ENCODE measurements around the gene GRPEL1. TPM values are rescaled to one million over a fixed set of nuclear protein-coding genes. Genes with fewer than 3 reads are reported as not detected.

The GRPEL1 gene
- total and polyA plus RNA-seq, 2 of the 13 experiments (the other 11 are each of a cell fraction or from before 2014, with no cell fraction given): 32.3 to 141 TPM

DNA sequence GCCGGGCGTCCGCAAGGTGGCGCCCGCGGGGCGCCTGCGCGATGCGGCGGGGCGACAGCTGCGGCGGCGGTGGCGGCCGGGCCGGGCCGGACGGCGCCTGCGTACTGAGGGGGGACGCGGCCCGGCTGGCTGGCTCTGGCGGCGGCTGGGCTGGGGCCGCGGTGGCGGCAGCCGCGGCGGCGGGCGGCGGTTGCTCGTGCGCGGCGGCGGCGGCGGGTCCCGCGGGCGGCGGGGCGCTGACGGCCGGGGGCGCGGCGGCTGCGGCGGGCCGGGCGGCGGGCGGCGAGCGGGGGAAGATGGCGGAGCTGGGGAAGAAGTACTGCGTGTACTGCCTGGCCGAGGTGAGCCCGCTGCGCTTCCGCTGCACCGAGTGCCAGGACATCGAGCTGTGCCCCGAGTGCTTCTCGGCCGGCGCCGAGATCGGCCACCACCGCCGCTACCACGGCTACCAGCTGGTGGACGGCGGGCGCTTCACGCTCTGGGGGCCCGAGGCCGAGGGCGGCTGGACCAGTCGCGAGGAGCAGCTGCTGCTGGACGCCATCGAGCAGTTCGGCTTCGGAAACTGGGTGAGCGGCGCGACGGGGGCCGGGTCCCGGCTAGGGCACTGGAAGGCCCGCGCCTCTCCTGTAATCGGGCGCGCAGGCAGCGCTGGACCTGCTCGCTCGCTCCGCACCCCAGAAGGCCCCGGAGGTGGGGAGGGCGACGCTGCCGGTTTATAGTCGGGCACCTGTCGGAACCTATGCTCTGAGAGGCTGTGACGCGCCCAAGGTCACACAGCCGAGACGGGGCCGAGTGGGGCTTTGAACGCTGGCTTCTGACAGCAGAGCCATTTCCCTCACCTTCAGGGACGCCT is 24.4 kb downstream of the GRPEL1 start, which contains the start of gene TADA2B (continued):
- TF ChIP-seq MATR3 (CRISPR knock-in tag; IDR thresholded peaks at IDR 0.05) (no peak), NRL (CRISPR knock-in tag; IDR thresholded peaks at IDR 0.05; ENCODE audit: borderline replicate concordance) (no peak), POLR2G (IDR thresholded peaks at IDR 0.05; ENCODE audit: low read depth, low read length) (no peak), ZMYM3 (CRISPR knock-in tag; IDR thresholded peaks at IDR 0.05) (peak; percentile 38; the same call in 1 of the 2 replicates), YY1 (IDR thresholded peaks at IDR 0.05; ENCODE audit: insufficient read depth, insufficient replicate concordance, low read depth, low read length) (peak; percentile 71), PCBP2 (optimal IDR thresholded peaks at IDR 0.05; ENCODE audit: low read depth, low read length, poor library complexity, severe bottlenecking) (no peak), ZFP82 (CRISPR knock-in tag; IDR thresholded peaks at IDR 0.05; ENCODE audit: borderline replicate concordance) (no peak), ZBTB42 (CRISPR knock-in tag; IDR thresholded peaks at IDR 0.05) (peak; percentile 54; the same call in 1 of the 2 replicates), PCBP1 (IDR thresholded peaks at IDR 0.05; ENCODE audit: borderline replicate concordance, low read depth, low read length) (no peak), ZNF274 (CRISPR knock-in tag; IDR thresholded peaks at IDR 0.05) (peak; percentile 70; the same call in 1 of the 2 replicates), TEAD3 (CRISPR knock-in tag; optimal IDR thresholded peaks at IDR 0.05; ENCODE audit: borderline replicate concordance) (no peak), ZNF569 (CRISPR knock-in tag; IDR thresholded peaks at IDR 0.05; ENCODE audit: borderline replicate concordance) (no peak), ZNF768 (CRISPR knock-in tag; IDR thresholded peaks at IDR 0.05) (peak; percentile 95), SOX13 (IDR thresholded peaks at IDR 0.05) (no peak), SOX13 (CRISPR knock-in tag; conservative IDR thresholded peaks at IDR 0.05 in 1 of 2, IDR thresholded peaks at IDR 0.05 in 1 of 2) (no peak), GLI4 (CRISPR knock-in tag; IDR thresholded peaks at IDR 0.05; ENCODE audit: borderline replicate concordance) (no peak), ZNF234 (CRISPR knock-in tag; conservative IDR thresholded peaks at IDR 0.05) (no peak), ATF7-NPFF (CRISPR knock-in tag; IDR thresholded peaks at IDR 0.05; ENCODE audit: low read depth) (no peak)
- TF ChIP-seq, protein P1, sequence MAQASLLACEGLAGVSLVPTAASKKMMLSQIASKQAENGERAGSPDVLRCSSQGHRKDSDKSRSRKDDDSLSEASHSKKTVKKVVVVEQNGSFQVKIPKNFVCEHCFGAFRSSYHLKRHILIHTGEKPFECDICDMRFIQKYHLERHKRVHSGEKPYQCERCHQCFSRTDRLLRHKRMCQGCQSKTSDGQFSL (CRISPR knock-in tag; IDR thresholded peaks at IDR 0.05): no peak
- TF ChIP-seq, protein P2, sequence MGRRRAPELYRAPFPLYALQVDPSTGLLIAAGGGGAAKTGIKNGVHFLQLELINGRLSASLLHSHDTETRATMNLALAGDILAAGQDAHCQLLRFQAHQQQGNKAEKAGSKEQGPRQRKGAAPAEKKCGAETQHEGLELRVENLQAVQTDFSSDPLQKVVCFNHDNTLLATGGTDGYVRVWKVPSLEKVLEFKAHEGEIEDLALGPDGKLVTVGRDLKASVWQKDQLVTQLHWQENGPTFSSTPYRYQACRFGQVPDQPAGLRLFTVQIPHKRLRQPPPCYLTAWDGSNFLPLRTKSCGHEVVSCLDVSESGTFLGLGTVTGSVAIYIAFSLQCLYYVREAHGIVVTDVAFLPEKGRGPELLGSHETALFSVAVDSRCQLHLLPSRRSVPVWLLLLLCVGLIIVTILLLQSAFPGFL (CRISPR knock-in tag; IDR thresholded peaks at IDR 0.05): no peak
- TF ChIP-seq, protein P3, sequence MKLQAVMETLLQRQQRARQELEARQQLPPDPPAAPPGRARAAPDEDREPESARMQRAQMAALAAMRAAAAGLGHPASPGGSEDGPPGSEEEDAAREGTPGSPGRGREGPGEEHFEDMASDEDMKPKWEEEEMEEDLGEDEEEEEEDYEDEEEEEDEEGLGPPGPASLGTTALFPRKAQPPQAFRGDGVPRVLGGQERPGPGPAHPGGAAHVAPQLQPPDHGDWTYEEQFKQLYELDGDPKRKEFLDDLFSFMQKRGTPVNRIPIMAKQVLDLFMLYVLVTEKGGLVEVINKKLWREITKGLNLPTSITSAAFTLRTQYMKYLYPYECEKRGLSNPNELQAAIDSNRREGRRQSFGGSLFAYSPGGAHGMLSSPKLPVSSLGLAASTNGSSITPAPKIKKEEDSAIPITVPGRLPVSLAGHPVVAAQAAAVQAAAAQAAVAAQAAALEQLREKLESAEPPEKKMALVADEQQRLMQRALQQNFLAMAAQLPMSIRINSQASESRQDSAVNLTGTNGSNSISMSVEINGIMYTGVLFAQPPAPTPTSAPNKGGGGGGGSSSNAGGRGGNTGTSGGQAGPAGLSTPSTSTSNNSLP (IDR thresholded peaks at IDR 0.05; ENCODE audit: low read depth, low read length): no peak
- TF ChIP-seq, protein P4, sequence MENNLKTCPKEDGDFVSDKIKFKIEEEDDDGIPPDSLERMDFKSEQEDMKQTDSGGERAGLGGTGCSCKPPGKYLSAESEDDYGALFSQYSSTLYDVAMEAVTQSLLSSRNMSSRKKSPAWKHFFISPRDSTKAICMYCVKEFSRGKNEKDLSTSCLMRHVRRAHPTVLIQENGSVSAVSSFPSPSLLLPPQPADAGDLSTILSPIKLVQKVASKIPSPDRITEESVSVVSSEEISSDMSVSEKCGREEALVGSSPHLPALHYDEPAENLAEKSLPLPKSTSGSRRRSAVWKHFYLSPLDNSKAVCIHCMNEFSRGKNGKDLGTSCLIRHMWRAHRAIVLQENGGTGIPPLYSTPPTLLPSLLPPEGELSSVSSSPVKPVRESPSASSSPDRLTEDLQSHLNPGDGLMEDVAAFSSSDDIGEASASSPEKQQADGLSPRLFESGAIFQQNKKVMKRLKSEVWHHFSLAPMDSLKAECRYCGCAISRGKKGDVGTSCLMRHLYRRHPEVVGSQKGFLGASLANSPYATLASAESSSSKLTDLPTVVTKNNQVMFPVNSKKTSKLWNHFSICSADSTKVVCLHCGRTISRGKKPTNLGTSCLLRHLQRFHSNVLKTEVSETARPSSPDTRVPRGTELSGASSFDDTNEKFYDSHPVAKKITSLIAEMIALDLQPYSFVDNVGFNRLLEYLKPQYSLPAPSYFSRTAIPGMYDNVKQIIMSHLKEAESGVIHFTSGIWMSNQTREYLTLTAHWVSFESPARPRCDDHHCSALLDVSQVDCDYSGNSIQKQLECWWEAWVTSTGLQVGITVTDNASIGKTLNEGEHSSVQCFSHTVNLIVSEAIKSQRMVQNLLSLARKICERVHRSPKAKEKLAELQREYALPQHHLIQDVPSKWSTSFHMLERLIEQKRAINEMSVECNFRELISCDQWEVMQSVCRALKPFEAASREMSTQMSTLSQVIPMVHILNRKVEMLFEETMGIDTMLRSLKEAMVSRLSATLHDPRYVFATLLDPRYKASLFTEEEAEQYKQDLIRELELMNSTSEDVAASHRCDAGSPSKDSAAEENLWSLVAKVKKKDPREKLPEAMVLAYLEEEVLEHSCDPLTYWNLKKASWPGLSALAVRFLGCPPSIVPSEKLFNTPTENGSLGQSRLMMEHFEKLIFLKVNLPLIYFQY (CRISPR knock-in tag; IDR thresholded peaks at IDR 0.05; ENCODE audit: borderline replicate concordance): no peak

Data from HepG2 (cell line).